Choroid plexus epithelial cell (primary cell): ENCODE data around the gene NUBP1.

Experiments used
- DNase-seq: peaks from one replicate; pipeline ENCODE4 v3.0.0-alpha.2; 2010; ENCODE audit warnings: low read depth
- H3K4me3 ChIP-seq: 2 replicates; pipeline ENCODE4 v1.5.1; 2011; ENCODE audit warnings: low read depth, mild to moderate bottlenecking, control low read depth, low read length, moderate library complexity
- CTCF ChIP-seq: conservative IDR thresholded peaks from 2 replicates; pipeline ENCODE4 v1.5.1; 2011; ENCODE audit warnings: low read depth, mild to moderate bottlenecking, control low read depth, inconsistent platforms, low read length, moderate library complexity

NUBP1 gene

GRCh38 chr16:10813099-10813455 is 69.4 kb downstream of the NUBP1 start:
- no peak for DNase-seq
- TF ChIP-seq CTCF, result no peak
- no peak overlapping the region for H3K4me3 ChIP-seq

GRCh38 chr16:10817514-10817913 is 73.9 kb downstream of the NUBP1 start:
- no peak overlapping the region for H3K4me3 ChIP-seq
- DNase-seq, result no peak
- TF ChIP-seq CTCF, result no peak

GRCh38 chr16:10817963-10818941 is 74.6 kb downstream of the NUBP1 start, which contains the start of gene TVP23A:
TSS of gene TVP23A (minus strand) at chr16:10818794. CDS start at chr16:10818493, 301 bp downstream.
- no peak within 1 kb of the TSS for H3K4me3 ChIP-seq
- DNase-seq, result no peak
- TF ChIP-seq CTCF, result no peak
